Nephron progenitor cell (in vitro differentiated cells): ENCODE measurements around the gene UNK.
"Not testable (repeated sequence)": the region's sequence is repeated elsewhere in the genome, so short reads cannot be mapped to it uniquely, and the experiment has no call there.

Source experiments
- DNase-seq: peaks from one replicate; pipeline ENCODE4 v3.0.0; 2021
- H3K27ac Mint-ChIP-seq: 2 replicates; pipeline ENCODE4 v1.8.0; 2021; ENCODE audit warnings: mild to moderate bottlenecking, moderate library complexity, mixed read lengths
- H3K27me3 Mint-ChIP-seq: 2 replicates; pipeline ENCODE4 v1.8.0; 2021; ENCODE audit warnings: mild to moderate bottlenecking, low read depth, mixed read lengths; ENCODE audit not compliant: poor library complexity
- H3K36me3 Mint-ChIP-seq: 2 replicates; pipeline ENCODE4 v1.8.0; 2021; ENCODE audit warnings: low read depth, mixed read lengths
- H3K4me1 Mint-ChIP-seq: 2 replicates; pipeline ENCODE4 v1.8.0; 2021; ENCODE audit warnings: mixed read lengths
- H3K4me3 Mint-ChIP-seq: 2 replicates; pipeline ENCODE4 v1.8.0; 2021; ENCODE audit warnings: mild to moderate bottlenecking, moderate library complexity, mixed read lengths
- H3K9me3 Mint-ChIP-seq: 2 replicates; pipeline ENCODE4 v1.8.0; 2021; ENCODE audit warnings: mild to moderate bottlenecking, moderate library complexity, mixed read lengths
- TF ChIP-seq, protein P1 (sequence below): fragments of 200-600 bp; sonication (generic); IDR thresholded peaks from 2 replicates; pipeline ENCODE4 v1.5.0; 2021; ENCODE audit warnings: antibody characterized with exemption

Gene UNK

GRCh38 chr17:75864448-75864871 is 79.9 kb downstream of the UNK start:
- peaks cover 7% of the 10 kb centered on the region for H3K27me3 Mint-ChIP-seq
- no peaks in the 10 kb centered on the region for H3K36me3 Mint-ChIP-seq
- peaks cover 18% of the 10 kb centered on the region for H3K4me1 Mint-ChIP-seq
- H3K9me3 Mint-ChIP-seq, result peaks cover 4% of the 10 kb centered on the region
- DNase-seq, result no peak
- no peak overlapping the region for H3K27ac Mint-ChIP-seq
- TF ChIP-seq, protein P1, sequence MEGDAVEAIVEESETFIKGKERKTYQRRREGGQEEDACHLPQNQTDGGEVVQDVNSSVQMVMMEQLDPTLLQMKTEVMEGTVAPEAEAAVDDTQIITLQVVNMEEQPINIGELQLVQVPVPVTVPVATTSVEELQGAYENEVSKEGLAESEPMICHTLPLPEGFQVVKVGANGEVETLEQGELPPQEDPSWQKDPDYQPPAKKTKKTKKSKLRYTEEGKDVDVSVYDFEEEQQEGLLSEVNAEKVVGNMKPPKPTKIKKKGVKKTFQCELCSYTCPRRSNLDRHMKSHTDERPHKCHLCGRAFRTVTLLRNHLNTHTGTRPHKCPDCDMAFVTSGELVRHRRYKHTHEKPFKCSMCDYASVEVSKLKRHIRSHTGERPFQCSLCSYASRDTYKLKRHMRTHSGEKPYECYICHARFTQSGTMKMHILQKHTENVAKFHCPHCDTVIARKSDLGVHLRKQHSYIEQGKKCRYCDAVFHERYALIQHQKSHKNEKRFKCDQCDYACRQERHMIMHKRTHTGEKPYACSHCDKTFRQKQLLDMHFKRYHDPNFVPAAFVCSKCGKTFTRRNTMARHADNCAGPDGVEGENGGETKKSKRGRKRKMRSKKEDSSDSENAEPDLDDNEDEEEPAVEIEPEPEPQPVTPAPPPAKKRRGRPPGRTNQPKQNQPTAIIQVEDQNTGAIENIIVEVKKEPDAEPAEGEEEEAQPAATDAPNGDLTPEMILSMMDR, result no peak
- no peak overlapping the region for H3K4me3 Mint-ChIP-seq

GRCh38 chr17:75864887-75865286 is 80.3 kb downstream of the UNK start:
- H3K27me3 Mint-ChIP-seq, H3K9me3 Mint-ChIP-seq, H3K4me3 Mint-ChIP-seq, H3K36me3 Mint-ChIP-seq, DNase-seq, H3K27ac Mint-ChIP-seq: not testable (repeated sequence)
- H3K4me1 Mint-ChIP-seq, result peaks cover 18% of the 10 kb centered on the region

DNA sequence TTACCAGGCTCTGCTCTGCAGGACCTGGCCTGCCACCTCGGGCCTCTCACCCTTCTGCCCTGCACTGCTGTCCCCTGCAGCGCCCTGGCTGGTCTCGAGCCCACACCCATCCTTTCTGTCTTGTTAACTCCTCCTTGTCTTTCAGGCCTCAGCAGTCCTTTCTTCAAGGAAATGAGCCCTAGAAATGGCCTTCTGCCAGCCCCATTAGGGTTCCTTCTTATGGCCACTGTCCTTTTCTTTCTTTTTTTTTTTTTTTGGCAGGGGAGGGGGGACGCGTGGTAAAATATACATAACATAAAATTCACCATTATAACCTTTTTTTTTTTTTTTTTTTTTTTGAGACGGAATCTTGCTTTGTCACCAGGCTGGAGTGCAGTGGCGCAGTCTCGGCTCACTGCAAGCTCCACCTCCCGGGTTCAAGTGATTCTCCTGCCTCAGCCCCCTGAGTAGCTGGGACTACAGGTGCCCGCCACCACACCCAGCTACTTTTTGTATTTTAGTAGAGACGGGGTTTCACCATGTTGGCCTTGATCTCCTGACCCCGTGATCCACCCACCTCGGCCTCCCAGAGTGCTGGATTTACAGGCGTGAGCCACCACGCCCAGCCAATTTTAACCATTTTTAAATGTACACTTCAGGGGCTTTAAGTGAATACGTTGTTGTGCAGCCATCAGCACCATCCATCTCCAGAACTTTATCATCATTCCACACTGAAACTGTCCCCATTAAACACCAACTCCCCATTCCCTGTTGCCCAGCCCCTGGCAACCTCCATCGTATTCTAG is 81.0 kb downstream of the UNK start:
- H3K9me3 Mint-ChIP-seq, H3K27ac Mint-ChIP-seq: not testable (repeated sequence)

GRCh38 chr17:75868730-75869281 is 84.2 kb downstream of the UNK start:
- not testable (repeated sequence) for H3K4me3 Mint-ChIP-seq, H3K27ac Mint-ChIP-seq, DNase-seq, H3K9me3 Mint-ChIP-seq, H3K36me3 Mint-ChIP-seq
- H3K4me1 Mint-ChIP-seq, result peaks cover 26% of the 10 kb centered on the region
- peaks cover 10% of the 10 kb centered on the region for H3K27me3 Mint-ChIP-seq

More for the DNA sequence above, 81.0 kb downstream of the UNK start:
- not testable (repeated sequence) for H3K36me3 Mint-ChIP-seq, DNase-seq, H3K4me3 Mint-ChIP-seq
- peaks cover 22% of the 10 kb centered on the region for H3K4me1 Mint-ChIP-seq
- peaks cover 11% of the 10 kb centered on the region for H3K27me3 Mint-ChIP-seq

- no peak for DNase-seq
- H3K9me3 Mint-ChIP-seq, result no peaks in the 10 kb centered on the region
- H3K4me3 Mint-ChIP-seq, result no peak overlapping the region
- H3K4me1 Mint-ChIP-seq, result peaks cover 23% of the 10 kb centered on the region
- TF ChIP-seq, protein P1, result no peak
- H3K27me3 Mint-ChIP-seq, result peaks cover 15% of the 10 kb centered on the region
- no peaks in the 10 kb centered on the region for H3K36me3 Mint-ChIP-seq
- H3K27ac Mint-ChIP-seq, result no peak overlapping the region
These were observed 84.9 kb downstream of the UNK start for GRCh38 chr17:75869282-75870141.

DNA sequence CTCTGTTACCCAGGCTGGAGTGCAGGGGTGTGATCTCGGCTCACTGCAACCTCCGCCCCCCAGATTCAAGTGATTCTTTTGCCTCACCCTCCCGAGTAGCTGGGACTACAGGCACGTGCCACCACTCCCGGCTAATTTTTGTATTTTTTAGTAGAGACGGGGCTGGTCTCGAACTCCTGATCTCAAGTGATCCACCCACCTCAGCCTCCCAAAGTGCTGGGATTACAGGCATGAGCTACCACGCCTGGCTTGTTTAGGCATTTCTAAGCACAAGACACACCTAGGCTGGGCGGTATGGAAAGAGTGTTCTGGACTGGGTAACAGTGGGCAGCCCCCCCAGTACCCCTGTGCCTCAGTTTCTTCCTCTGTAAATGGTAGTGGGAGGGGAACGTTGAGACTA is 85.6 kb downstream of the UNK start:
- H3K36me3 Mint-ChIP-seq, H3K27ac Mint-ChIP-seq, H3K9me3 Mint-ChIP-seq, H3K4me3 Mint-ChIP-seq, DNase-seq: not testable (repeated sequence)
- Mint-ChIP-seq H3K4me1 (peaks cover 16% of the 10 kb centered on the region), H3K27me3 (peaks cover 19% of the 10 kb centered on the region)

GRCh38 chr17:75872434-75873351 is 88.1 kb downstream of the UNK start:
- Mint-ChIP-seq H3K36me3 (no peaks in the 10 kb centered on the region), H3K27me3 (peaks cover 40% of the 10 kb centered on the region), H3K4me1 (peaks cover 26% of the 10 kb centered on the region), H3K4me3 (no peak overlapping the region), H3K27ac (no peak overlapping the region), H3K9me3 (no peaks in the 10 kb centered on the region)
- TF ChIP-seq, protein P1, result no peak
- DNase-seq, result no peak
